Endothelial cell of umbilical vein (primary cell): ENCODE results near the gene UNC13D. TPM values are rescaled to one million over a fixed set of nuclear protein-coding genes. Genes with fewer than 3 reads are reported as not detected.

Experiments used
- BruUV-seq: library from RNA; stranded (reverse); fragments of 400-500 nt; replicated peaks from 2 replicates; lab custom pipeline; 2021; lab: Mats Ljungman, UMichigan
- CTCF ChIA-PET: fragments of 300-600, 350-600 bp; sonication (Branson Sonifier 250); formaldehyde crosslinking; loops from one replicate; lab custom pipeline; 2021; ENCODE audit warnings: antibody characterized with exemption, inconsistent platforms; lab: Charles Lee
- POLR2A ChIA-PET: fragments of 300-600, 350-600 bp; sonication (Branson Sonifier 250); formaldehyde crosslinking; loops from one replicate; lab custom pipeline; 2021; ENCODE audit warnings: antibody characterized with exemption, inconsistent platforms; lab: Charles Lee
- DNase-seq: peaks from one replicate; pipeline ENCODE4 v3.0.0-alpha.2; 2011; ENCODE audit warnings: low read depth, low spot score
- FAIRE-seq: peaks from 2 replicates; lab custom pipeline; 2011; peaks lifted over from hg19 to GRCh38; lab: Jason Lieb, UNC
- H2AFZ ChIP-seq: 2 replicates; pipeline ENCODE4 v1.6.0; 2012; ENCODE audit warnings: low read depth, low read length, control low read depth, inconsistent platforms
- H3K27ac ChIP-seq: 2 replicates; pipeline ENCODE4 v1.5.1; 2011; ENCODE audit warnings: low read depth, mild to moderate bottlenecking, control low read depth, low read length, moderate library complexity; ENCODE audit not compliant: insufficient read depth
- H3K27me3 ChIP-seq, 2 experiments: 2 replicates each; pipeline versions ENCODE4 v1.6.0 to v1.6.1; 2011; ENCODE audit warnings: low read length in 2 of 2, mixed read lengths in 1 of 2; ENCODE audit not compliant: control insufficient read depth in 2 of 2, insufficient read depth in 2 of 2
- H3K36me3 ChIP-seq, 2 experiments: 2 replicates in 1 of 2; 3 replicates in 1 of 2; pipeline ENCODE4 v1.5.1; 2011; ENCODE audit warnings: low read length in 2 of 2, mild to moderate bottlenecking in 1 of 2, moderate library complexity in 1 of 2; ENCODE audit not compliant: control insufficient read depth in 2 of 2, insufficient read depth in 2 of 2; ENCODE audit errors: extremely low read depth in 1 of 2
- H3K4me1 ChIP-seq: 3 replicates; pipeline ENCODE4 v1.5.1; 2011; ENCODE audit warnings: mild to moderate bottlenecking, low read length; ENCODE audit not compliant: control insufficient read depth, insufficient read depth; ENCODE audit errors: extremely low read depth
- H3K4me2 ChIP-seq: 2 replicates; pipeline ENCODE4 v1.6.1; 2011; ENCODE audit warnings: low read length, control low read depth, mixed read lengths; ENCODE audit not compliant: insufficient read depth
- H3K4me3 ChIP-seq, 3 experiments: fragments of 200-600 bp in 1 of 3; sonication (generic), shearing (Covaris generic) in 1 of 3; replicated peaks in 1 of 3; 2 replicates each; pipeline ENCODE4 v1.5.1; 2011 to 2016; ENCODE audit warnings: control low read depth in 3 of 3, low read length in 3 of 3, mild to moderate bottlenecking in 2 of 3, inconsistent platforms in 1 of 3, low read depth in 1 of 3, moderate library complexity in 1 of 3; ENCODE audit not compliant: insufficient read depth in 1 of 3
- H3K79me2 ChIP-seq: 2 replicates; pipeline ENCODE4 v1.6.0; 2012; ENCODE audit warnings: low read length, inconsistent platforms; ENCODE audit not compliant: control insufficient read depth, insufficient read depth
- H3K9ac ChIP-seq: replicated peaks from 2 replicates; pipeline ENCODE3; 2011; ENCODE audit warnings: low read length, control low read depth; ENCODE audit not compliant: insufficient read depth; ENCODE audit errors: extremely low read depth
- H3K9me1 ChIP-seq: replicated peaks from 3 replicates; pipeline ENCODE4 v1.6.0; 2011; ENCODE audit warnings: mild to moderate bottlenecking, low read length; ENCODE audit not compliant: control insufficient read depth, insufficient read depth; ENCODE audit errors: extremely low read depth
- H3K9me3 ChIP-seq: replicated peaks from 2 replicates; pipeline ENCODE4 v1.5.1; 2012; ENCODE audit warnings: low read length, inconsistent platforms; ENCODE audit not compliant: control insufficient read depth, insufficient read depth
- H4K20me1 ChIP-seq: replicated peaks from 2 replicates; pipeline ENCODE3; 2011; ENCODE audit warnings: mild to moderate bottlenecking, low read length; ENCODE audit not compliant: control insufficient read depth, insufficient read depth; ENCODE audit errors: extremely low read depth
- CTCF ChIP-seq, 2 donors: IDR thresholded peaks; 1 replicate in 1 of 2; 2 replicates in 1 of 2; pipeline ENCODE4 v1.5.1; 2011; ENCODE audit warnings: low read length in 2 of 2, mild to moderate bottlenecking in 2 of 2, moderate library complexity in 2 of 2, control low read depth in 1 of 2, inconsistent platforms in 1 of 2, low read depth in 1 of 2; ENCODE audit not compliant: insufficient read depth in 1 of 2; ENCODE audit errors: extremely low read depth in 1 of 2
- EZH2 ChIP-seq: IDR thresholded peaks from 2 replicates; pipeline ENCODE4 v1.6.1; 2012; ENCODE audit warnings: borderline replicate concordance, low read depth, mild to moderate bottlenecking, moderate library complexity, low read length, inconsistent platforms; ENCODE audit not compliant: severe bottlenecking
- FOS ChIP-seq: IDR thresholded peaks from 2 replicates; pipeline ENCODE4 v1.6.1; 2011; ENCODE audit warnings: mild to moderate bottlenecking, low read length, moderate library complexity, borderline replicate concordance; ENCODE audit not compliant: insufficient read depth
- GATA2 ChIP-seq: IDR thresholded peaks from 2 replicates; pipeline ENCODE4 v1.7.0; 2011; ENCODE audit warnings: low read depth, mild to moderate bottlenecking, moderate library complexity, mixed read lengths, low read length; ENCODE audit not compliant: insufficient read length, insufficient read depth
- JUN ChIP-seq: IDR thresholded peaks from 2 replicates; pipeline ENCODE4 v1.6.1; 2011; ENCODE audit warnings: borderline replicate concordance, low read depth; ENCODE audit not compliant: insufficient read length, insufficient read depth
- MAX ChIP-seq: IDR thresholded peaks from 2 replicates; pipeline ENCODE4 v1.6.1; 2011; ENCODE audit not compliant: insufficient read depth, insufficient read length
- MYC ChIP-seq: IDR thresholded peaks from one replicate; pipeline ENCODE4 v1.6.1; 2011; ENCODE audit warnings: mild to moderate bottlenecking, low read depth, low read length
- POLR2A ChIP-seq: IDR thresholded peaks from 2 replicates; pipeline ENCODE4 v1.6.1; 2012; ENCODE audit warnings: low read depth, mild to moderate bottlenecking, control low read depth, low read length
- POLR2AphosphoS5 ChIP-seq: IDR thresholded peaks from 2 replicates; pipeline ENCODE4 v1.6.1; 2012; ENCODE audit warnings: low read depth, mild to moderate bottlenecking, control low read depth, low read length, moderate library complexity; ENCODE audit not compliant: insufficient read depth
- dilution Hi-C: fragments of 300-500 bp; cut with MboI; formaldehyde crosslinking; loops from one replicate; pipeline ENCODE4 v1.15.0; 2019; ENCODE audit warnings: low sequenced_read_pairs; ENCODE audit not compliant: extremely low pct_ligation_motif_present
- intact Hi-C: fragments of 100-400 bp; cut with micrococcal nuclease; formaldehyde crosslinking; loops from one replicate; pipeline ENCODE4 v1.10.0; 2022
- polyA plus RNA-seq, 4 experiments: library from polyadenylated mRNA; depleted of rRNA in 3 of 4; stranded (reverse) in 3 of 4; unstranded in 1 of 4; fragments of >200 nt; gene quantifications; 2 replicates each; pipeline versions ENCODE4 v1.2.1 to v1.2.3, GENCODE V29; 2011 to 2012; ENCODE audit warnings: missing spikeins in 1 of 4
- total RNA-seq: library from RNA; stranded (reverse); gene quantifications from 2 replicates; pipeline ENCODE4 v1.2.3, GENCODE V29; 2021

UNC13D gene
- total and polyA plus RNA-seq, 2 donors (not counting 3 experiments of a cell fraction or from before 2014, with no cell fraction given), result 6.9 to 14.9 TPM

GRCh38 chr17:75831032-75831571 lies 13.1 kb downstream of the UNC13D start:
- Histone ChIP-seq H3K9me3 (no peaks in the 10 kb centered on the region), H3K36me3 (no peaks in the 10 kb centered on the region), H3K79me2 (no peaks in the 10 kb centered on the region), H3K27me3 (no peaks in the 10 kb centered on the region), H3K27ac (no peak overlapping the region), H2AFZ (no peak overlapping the region), H3K9me1 (no peaks in the 10 kb centered on the region), H3K9ac (no peak overlapping the region), H3K4me3 (no peak overlapping the region), H3K4me2 (no peak overlapping the region), H3K4me1 (peaks cover 7% of the 10 kb centered on the region), H4K20me1 (no peaks in the 10 kb centered on the region)
- TF ChIP-seq CTCF (IDR thresholded peaks at IDR 0.05; ENCODE audit: extremely low read depth in 1 of 2, insufficient read depth in 1 of 2, low read depth in 1 of 2, low read length in 2 of 2) (no peak), GATA2 (no peak), MAX (no peak), FOS (no peak), EZH2 (no peak), POLR2A (no peak), JUN (no peak), POLR2AphosphoS5 (no peak), MYC (no peak)
- ChIA-PET CTCF (interaction anchor here (0.8 to 1.9 kb wide), 9 partner anchors 14 to 65 kb away, joined by 3 to 18 read pairs (median 5); partner anchors contain the start of genes TRIM65 and WBP2), POLR2A (interaction anchor here (1.2 to 1.9 kb wide), 2 partner anchors 51 to 55 kb away, joined by 3 to 11 read pairs; no protein-coding TSS in a partner anchor)
- intact Hi-C loops (no loop called here), dilution Hi-C loops (no loop called here)
- no TSS peak for BruUV-seq
- no peak for FAIRE-seq
- DNase-seq, result no peak
